ENCODE results near the gene SRGAP2C. TPM values are rescaled to one million over a fixed set of nuclear protein-coding genes. Genes with fewer than 3 reads are reported as not detected.
"Not testable (repeated sequence)": the region's sequence is repeated elsewhere in the genome, so short reads cannot be mapped to it uniquely, and the experiment has no call there.

SRGAP2C gene
- total and polyA plus RNA-seq, 2 of the 13 experiments (the other 11 are each of a cell fraction or from before 2014, with no cell fraction given) = 6.9 to 8.4 TPM

DNA sequence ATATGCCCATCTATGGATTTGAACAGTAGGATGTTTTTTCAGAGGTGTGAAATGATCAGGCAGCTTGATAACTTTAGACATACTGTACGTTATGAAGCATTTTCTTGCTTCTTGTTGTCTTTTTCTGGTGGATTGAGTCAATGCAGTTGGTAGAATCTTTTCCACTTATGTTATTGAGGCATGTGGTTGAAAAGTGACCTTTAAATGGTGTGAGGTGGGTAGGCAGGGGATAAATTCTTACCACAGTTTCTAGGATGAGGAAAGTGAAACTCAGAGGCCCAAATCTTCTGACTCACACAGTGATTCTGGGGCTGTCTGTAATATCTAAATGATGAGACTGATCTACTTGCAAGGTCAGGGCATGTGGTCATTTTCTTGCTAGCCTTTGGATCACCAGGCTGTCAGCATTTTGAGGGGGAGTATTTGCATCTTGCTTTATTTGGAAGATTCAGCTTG lies 79.0 kb downstream of the SRGAP2C start:
- not testable (repeated sequence) for BruUV-seq (replicated peaks)
- ATAC-seq = peak; percentile 25; the same call in 2 of the 3 replicates

GRCh38 chr1:121267072-121267471 lies 82.3 kb downstream of the SRGAP2C start:
- H3K9ac ChIP-seq (ENCODE audit: insufficient read depth, low read depth, low read length); DNase-seq (ENCODE audit: low spot score); BruUV-seq (replicated peaks); H4K20me1 ChIP-seq (ENCODE audit: insufficient read depth, low read length); H3K27me3 ChIP-seq (ENCODE audit: control insufficient read depth in 1 of 2, insufficient read depth in 2 of 2, low read length in 2 of 2); ATAC-seq; CTCF ChIA-PET (ENCODE audit: low intra/inter-chr PET ratio, low total read pairs); FAIRE-seq; H3K4me1 ChIP-seq (ENCODE audit: insufficient read depth, low read length); POLR2A ChIA-PET; H3K36me3 ChIP-seq (replicated peaks in 1 of 2; ENCODE audit: control insufficient read depth in 1 of 2, insufficient read depth in 2 of 2, low read length in 2 of 2); intact Hi-C loops (cut with micrococcal nuclease; ENCODE audit: unreplicated experiment); H3K4me3 ChIP-seq (replicated peaks in 1 of 3; ENCODE audit: insufficient read depth in 1 of 3, low read depth in 2 of 3, low read length in 3 of 3); H3K27ac ChIP-seq (ENCODE audit: extremely low read length, insufficient read depth, low read length); H3K79me2 ChIP-seq (ENCODE audit: insufficient read depth, low read length); H3K4me2 ChIP-seq (ENCODE audit: low read depth, low read length); in situ Hi-C loops (cut with HindIII; ENCODE audit: extremely low pct_ligation_motif_present, low pct_unique_long_range_greater_than_20kb); H2AFZ ChIP-seq (ENCODE audit: low read length); H3K9me3 ChIP-seq (ENCODE audit: low read length): not testable (repeated sequence)
- TF ChIP-seq ZBTB33 (CRISPR knock-in tag; IDR thresholded peaks at IDR 0.05) = 0 out of 2 replicates have a peak, but pooled peaks have one; percentile 13
- WGBS (ENCODE audit: low lambda C conversion rate) = 100% methylated on average over 3 of the region's 4 CpGs

More for the DNA sequence above, 79.0 kb downstream of the SRGAP2C start:
- intact Hi-C loops (cut with micrococcal nuclease; ENCODE audit: unreplicated experiment); H3K27me3 ChIP-seq (ENCODE audit: control insufficient read depth in 1 of 2, insufficient read depth in 2 of 2, low read length in 2 of 2); H3K36me3 ChIP-seq (replicated peaks in 1 of 2; ENCODE audit: control insufficient read depth in 1 of 2, insufficient read depth in 2 of 2, low read length in 2 of 2); H3K4me1 ChIP-seq (ENCODE audit: insufficient read depth, low read length); H4K20me1 ChIP-seq (ENCODE audit: insufficient read depth, low read length); H3K4me3 ChIP-seq (replicated peaks in 1 of 3; ENCODE audit: insufficient read depth in 1 of 3, low read depth in 2 of 3, low read length in 3 of 3); CTCF ChIA-PET (ENCODE audit: low intra/inter-chr PET ratio, low total read pairs); H3K79me2 ChIP-seq (ENCODE audit: insufficient read depth, low read length); POLR2A ChIA-PET; H2AFZ ChIP-seq (ENCODE audit: low read length); H3K27ac ChIP-seq (ENCODE audit: extremely low read length, insufficient read depth, low read length); DNase-seq (ENCODE audit: low spot score); H3K9ac ChIP-seq (ENCODE audit: insufficient read depth, low read depth, low read length); in situ Hi-C loops (cut with HindIII; ENCODE audit: extremely low pct_ligation_motif_present, low pct_unique_long_range_greater_than_20kb); H3K9me3 ChIP-seq (ENCODE audit: low read length): not testable (repeated sequence)
- peak overlapping the region; percentile 12; the same call in 1 of the 2 replicates for H3K4me2 ChIP-seq (ENCODE audit: low read depth, low read length)
- no CpG with 5 or more reads among the region's 1 CpG for WGBS (ENCODE audit: low lambda C conversion rate)
- peak; percentile 75 for FAIRE-seq

GRCh38 chr1:121269309-121269708 lies 84.5 kb downstream of the SRGAP2C start:
- POLR2A ChIA-PET; H3K4me1 ChIP-seq (ENCODE audit: insufficient read depth, low read length); CTCF ChIA-PET (ENCODE audit: low intra/inter-chr PET ratio, low total read pairs); in situ Hi-C loops (cut with HindIII; ENCODE audit: extremely low pct_ligation_motif_present, low pct_unique_long_range_greater_than_20kb); BruUV-seq (replicated peaks); FAIRE-seq; H3K36me3 ChIP-seq (replicated peaks in 1 of 2; ENCODE audit: control insufficient read depth in 1 of 2, insufficient read depth in 2 of 2, low read length in 2 of 2); intact Hi-C loops (cut with micrococcal nuclease; ENCODE audit: unreplicated experiment); H2AFZ ChIP-seq (ENCODE audit: low read length); ATAC-seq; H3K9ac ChIP-seq (ENCODE audit: insufficient read depth, low read depth, low read length); H3K27me3 ChIP-seq (ENCODE audit: control insufficient read depth in 1 of 2, insufficient read depth in 2 of 2, low read length in 2 of 2); H4K20me1 ChIP-seq (ENCODE audit: insufficient read depth, low read length); H3K4me3 ChIP-seq (replicated peaks in 1 of 3; ENCODE audit: insufficient read depth in 1 of 3, low read depth in 2 of 3, low read length in 3 of 3); H3K9me3 ChIP-seq (ENCODE audit: low read length); H3K4me2 ChIP-seq (ENCODE audit: low read depth, low read length); H3K27ac ChIP-seq (ENCODE audit: extremely low read length, insufficient read depth, low read length); DNase-seq (ENCODE audit: low spot score); H3K79me2 ChIP-seq (ENCODE audit: insufficient read depth, low read length): not testable (repeated sequence)
- no CpG with 5 or more reads among the region's 1 CpG for WGBS (ENCODE audit: low lambda C conversion rate)

DNA sequence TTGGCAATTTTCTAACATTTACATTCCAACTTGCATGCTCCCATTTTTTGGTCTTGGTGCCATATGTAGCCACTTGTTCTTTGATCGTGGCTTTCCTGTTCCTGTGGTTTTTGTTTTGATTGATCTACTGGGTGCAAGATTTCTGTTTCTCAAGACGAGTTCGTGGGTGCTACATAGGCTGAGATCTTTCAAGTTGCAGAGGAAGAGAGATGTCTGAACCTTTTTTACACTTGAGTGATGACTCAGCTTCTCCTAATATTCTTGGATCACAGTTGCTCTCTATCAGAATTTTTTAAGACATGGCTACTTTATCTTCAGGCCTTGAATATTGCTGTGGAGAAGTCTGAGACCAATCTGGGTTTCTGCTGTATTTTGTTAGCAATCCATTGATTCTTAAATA lies 85.2 kb downstream of the SRGAP2C start:
- CTCF ChIA-PET (ENCODE audit: low intra/inter-chr PET ratio, low total read pairs); DNase-seq (ENCODE audit: low spot score); H3K4me2 ChIP-seq (ENCODE audit: low read depth, low read length); H2AFZ ChIP-seq (ENCODE audit: low read length); H3K4me1 ChIP-seq (ENCODE audit: insufficient read depth, low read length); BruUV-seq (replicated peaks); H4K20me1 ChIP-seq (ENCODE audit: insufficient read depth, low read length); in situ Hi-C loops (cut with HindIII; ENCODE audit: extremely low pct_ligation_motif_present, low pct_unique_long_range_greater_than_20kb); H3K9me3 ChIP-seq (ENCODE audit: low read length); FAIRE-seq; H3K4me3 ChIP-seq (replicated peaks in 1 of 3; ENCODE audit: insufficient read depth in 1 of 3, low read depth in 2 of 3, low read length in 3 of 3); H3K79me2 ChIP-seq (ENCODE audit: insufficient read depth, low read length); H3K27me3 ChIP-seq (ENCODE audit: control insufficient read depth in 1 of 2, insufficient read depth in 2 of 2, low read length in 2 of 2); POLR2A ChIA-PET; H3K9ac ChIP-seq (ENCODE audit: insufficient read depth, low read depth, low read length); H3K27ac ChIP-seq (ENCODE audit: extremely low read length, insufficient read depth, low read length); intact Hi-C loops (cut with micrococcal nuclease; ENCODE audit: unreplicated experiment); ATAC-seq; H3K36me3 ChIP-seq (replicated peaks in 1 of 2; ENCODE audit: control insufficient read depth in 1 of 2, insufficient read depth in 2 of 2, low read length in 2 of 2): not testable (repeated sequence)
- 100% methylated on average over 1 of the region's 3 CpGs for WGBS (ENCODE audit: low lambda C conversion rate)
